GM12878 (cell line): ENCODE data around the gene TDP1. TPM values are rescaled to one million over a fixed set of nuclear protein-coding genes. Genes with fewer than 3 reads are reported as not detected.
A peak's percentile ranks its signal among the peaks of the same experiment; 100 is the strongest.

Experiments used
- ATAC-seq: fragments of 200-7000 bp; cut with Tn5 transposase; 3 replicates; pipeline ENCODE4 v1.9.1; 2020; ENCODE audit warnings: mild to moderate bottlenecking, moderate library complexity
- BruUV-seq: library from RNA; stranded (reverse); fragments of 400-500 nt; replicated peaks from 2 replicates; lab custom pipeline; 2021; lab: Mats Ljungman, UMichigan
- CTCF ChIA-PET: fragments of 300-600 bp; sonication (Branson Sonifier 250); formaldehyde crosslinking; extraction: SDS; loops from one replicate; lab custom pipeline; 2021; ENCODE audit warnings: inconsistent platforms; lab: Yijun Ruan, JAX
- POLR2A ChIA-PET: fragments of 350-600 bp; formaldehyde crosslinking; extraction: SDS; loops from one replicate; lab custom pipeline; 2021; ENCODE audit warnings: inconsistent platforms; lab: Charles Lee
- RAD21 ChIA-PET: fragments of 300-600 bp; sonication (Branson Sonifier 250); formaldehyde crosslinking; loops from one replicate; lab custom pipeline; 2023; ENCODE audit warnings: antibody characterized with exemption; ENCODE audit not compliant: unreplicated experiment; lab: Charles Lee
- SMC1A ChIA-PET: fragments of 300-600 bp; sonication (Branson Sonifier 250); formaldehyde crosslinking; loops from one replicate; lab custom pipeline; 2023; ENCODE audit not compliant: unreplicated experiment, uncharacterized antibody; lab: Charles Lee
- DNase-seq: peaks from one replicate; pipeline ENCODE4 v3.0.0-alpha.2; 2011; ENCODE audit warnings: low read depth, low spot score
- FAIRE-seq: peaks from 3 replicates; lab custom pipeline; 2011; peaks lifted over from hg19 to GRCh38; lab: Jason Lieb, UNC
- H2AFZ ChIP-seq: 2 replicates; pipeline ENCODE4 v1.6.0; 2011; ENCODE audit warnings: low read depth, low read length, control low read depth; ENCODE audit not compliant: control insufficient read depth
- H3K27ac ChIP-seq: 2 replicates; pipeline ENCODE4 v1.5.1; 2011; ENCODE audit warnings: control low read depth; ENCODE audit not compliant: control insufficient read depth, insufficient read depth
- H3K27me3 ChIP-seq, 2 experiments: replicated peaks in 1 of 2; 2 replicates each; pipeline versions ENCODE4 v1.6.0 to v1.6.1; 2011; ENCODE audit warnings: low read length in 1 of 2; ENCODE audit not compliant: control insufficient read depth in 2 of 2, insufficient read depth in 2 of 2
- H3K36me3 ChIP-seq, 2 experiments: 2 replicates each; pipeline ENCODE4 v1.5.1; 2011; ENCODE audit warnings: low read length in 1 of 2; ENCODE audit not compliant: control insufficient read depth in 2 of 2, insufficient read depth in 2 of 2
- H3K4me1 ChIP-seq: 2 replicates; pipeline ENCODE4 v1.6.1; 2011; ENCODE audit warnings: mild to moderate bottlenecking, low read length, moderate library complexity, mixed read lengths; ENCODE audit not compliant: control insufficient read depth, insufficient read depth
- H3K4me2 ChIP-seq: 2 replicates; pipeline ENCODE4 v1.6.0; 2011; ENCODE audit warnings: control low read depth; ENCODE audit not compliant: control insufficient read depth, insufficient read depth
- H3K4me3 ChIP-seq: fragments of 200-600 bp; sonication (generic); 2 replicates; pipeline ENCODE4 v1.5.1; 2016
- H3K79me2 ChIP-seq: 2 replicates; pipeline ENCODE4 v1.6.0; 2011; ENCODE audit warnings: low read length; ENCODE audit not compliant: control insufficient read depth, insufficient read depth
- H3K9ac ChIP-seq: 2 replicates; pipeline ENCODE4 v1.8.0; 2011; ENCODE audit warnings: low read length, control low read depth, mixed read lengths; ENCODE audit not compliant: control insufficient read depth, insufficient read depth
- H3K9me3 ChIP-seq: replicated peaks from 3 replicates; pipeline ENCODE4 v1.5.1; 2011; ENCODE audit warnings: mild to moderate bottlenecking, low read length; ENCODE audit not compliant: control insufficient read depth, insufficient read depth
- H4K20me1 ChIP-seq: 2 replicates; pipeline ENCODE4 v1.6.0; 2011; ENCODE audit not compliant: control insufficient read depth, insufficient read depth
- EZH2 ChIP-seq: IDR thresholded peaks from 2 replicates; pipeline ENCODE4 v1.6.1; 2012; ENCODE audit warnings: low read depth, mild to moderate bottlenecking, control low read depth, inconsistent platforms, low read length, borderline replicate concordance; ENCODE audit not compliant: control insufficient read depth
- SPI1 ChIP-seq: IDR thresholded peaks from 2 replicates; pipeline ENCODE4 v1.6.1; 2011; ENCODE audit warnings: low read depth, mild to moderate bottlenecking, low read length, moderate library complexity, borderline replicate concordance; ENCODE audit not compliant: insufficient read depth
- ZNF274 ChIP-seq: IDR thresholded peaks from one replicate; pipeline ENCODE4 v1.8.0; 2011; ENCODE audit not compliant: insufficient read length, insufficient read depth
- ZSCAN29 ChIP-seq: fragments of 450-650 bp; IDR thresholded peaks from 2 replicates; pipeline ENCODE4 v1.6.1; 2017; ENCODE audit warnings: mild to moderate bottlenecking, moderate library complexity
- WGBS: methylation state at CpG from one replicate; pipeline ENCODE4 v1.1.6; 2016; ENCODE audit warnings: low lambda C conversion rate; ENCODE audit not compliant: insufficient replicate concordance, insufficient coverage; ENCODE audit errors: missing lambda C conversion rate; 5-methylcytosine and 5-hydroxymethylcytosine counted together
- in situ Hi-C: fragments of 300-500 bp; cut with MboI; formaldehyde crosslinking; loops from 9 replicates; pipeline ENCODE4 v1.14.3; 2018; ENCODE audit warnings: mixed read lengths
- intact Hi-C: fragments of 100-400 bp; cut with micrococcal nuclease; formaldehyde crosslinking; loops from one replicate; pipeline ENCODE4 v1.14.2; 2022; ENCODE audit not compliant: unreplicated experiment
- polyA plus RNA-seq, 11 experiments: library from polyadenylated mRNA; depleted of rRNA in 4 of 11; unstranded in 6 of 11; stranded (reverse) in 5 of 11; fragments of >200 nt; fragmentation: Nextera tagmentation in 4 of 11; fragmentation: Illumina TruSeq in 1 of 11; extraction: Ambion mirVana in 4 of 11; extraction: Trizol in 1 of 11; gene quantifications; 1 replicate in 1 of 11; 2 replicates in 10 of 11; pipeline versions ENCODE4 v1.2.1 to v1.2.3, GENCODE V29; 2011 to 2016; ENCODE audit warnings: inconsistent platforms in 2 of 11, missing spikeins in 2 of 11, low read depth in 1 of 11
- total RNA-seq, 4 experiments: library from RNA; depleted of rRNA in 3 of 4; stranded (reverse); fragments of >200 nt in 3 of 4; fragmentation: Illumina TruSeq in 1 of 4; extraction: Trizol in 1 of 4; gene quantifications; 2 replicates each; pipeline versions ENCODE4 v1.2.1 to v1.2.3, GENCODE V29; 2013 to 2021
- TF ChIP-seq, protein P1 (sequence below): fragments of 450-650 bp; formaldehyde crosslinking; IDR thresholded peaks from 2 replicates; pipeline ENCODE4 v1.4.0; 2022; ENCODE audit warnings: mild to moderate bottlenecking, moderate library complexity

The TDP1 gene
- total and polyA plus RNA-seq, 10 of the 15 experiments (the other 5 are each of a cell fraction or from before 2014, with no cell fraction given), result 40.2 to 60.4 (median 54.1) TPM

DNA sequence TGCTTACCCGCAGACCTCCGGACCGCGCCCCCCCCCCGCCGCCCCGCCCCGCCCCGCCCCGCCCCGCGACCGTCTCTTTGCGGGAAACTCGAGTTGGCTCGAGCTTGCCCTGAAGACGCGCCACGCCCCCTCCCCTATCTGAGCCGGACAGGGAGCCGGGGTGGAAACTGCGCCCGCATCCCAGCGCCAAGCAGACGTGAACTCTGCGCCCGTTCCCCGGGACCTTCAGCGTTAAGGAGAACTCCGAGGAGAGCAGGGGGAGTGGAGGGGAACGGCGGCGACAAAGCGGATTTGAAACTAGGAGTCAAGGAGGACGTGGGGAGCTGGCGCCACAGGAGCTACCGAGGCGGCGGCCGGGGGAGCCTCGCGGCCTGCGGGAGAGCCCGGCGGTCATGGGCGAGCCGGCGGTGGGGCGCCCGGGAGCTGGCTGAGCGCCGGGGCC, 106.0 kb downstream of the TDP1 start, which contains the start of gene KCNK13:
KCNK13 (plus strand) TSS at position 310 of the 442 bp plus-strand sequence. CDS start 212 bp downstream, outside the sequence.
- POLR2A ChIA-PET, result no interaction called here
- no peak for DNase-seq
- FAIRE-seq, result no peak

More for the DNA sequence above, 106.0 kb downstream of the TDP1 start, which contains the start of gene KCNK13:
- H3K27ac ChIP-seq, result no peak within 1 kb of the TSS
- peak within 1 kb of the TSS; percentile 94 for H3K4me2 ChIP-seq
- CTCF ChIA-PET, result interaction anchor here (0.6 kb wide), 1 partner anchor 123 kb away, joined by 3 read pairs; no protein-coding TSS in a partner anchor
- under 1% methylated on average over 37 of the region's 52 CpGs for WGBS
- H4K20me1 ChIP-seq, result no peaks in the 10 kb centered on the region
- peak; percentile 13; the same call in 1 of the 2 replicates for TF ChIP-seq SPI1
- TF ChIP-seq EZH2, result 0 out of 2 replicates have a peak, but pooled peaks have one; percentile 36
- no peak for TF ChIP-seq ZNF274
- TF ChIP-seq ZSCAN29, result no peak
- TF ChIP-seq, protein P1, sequence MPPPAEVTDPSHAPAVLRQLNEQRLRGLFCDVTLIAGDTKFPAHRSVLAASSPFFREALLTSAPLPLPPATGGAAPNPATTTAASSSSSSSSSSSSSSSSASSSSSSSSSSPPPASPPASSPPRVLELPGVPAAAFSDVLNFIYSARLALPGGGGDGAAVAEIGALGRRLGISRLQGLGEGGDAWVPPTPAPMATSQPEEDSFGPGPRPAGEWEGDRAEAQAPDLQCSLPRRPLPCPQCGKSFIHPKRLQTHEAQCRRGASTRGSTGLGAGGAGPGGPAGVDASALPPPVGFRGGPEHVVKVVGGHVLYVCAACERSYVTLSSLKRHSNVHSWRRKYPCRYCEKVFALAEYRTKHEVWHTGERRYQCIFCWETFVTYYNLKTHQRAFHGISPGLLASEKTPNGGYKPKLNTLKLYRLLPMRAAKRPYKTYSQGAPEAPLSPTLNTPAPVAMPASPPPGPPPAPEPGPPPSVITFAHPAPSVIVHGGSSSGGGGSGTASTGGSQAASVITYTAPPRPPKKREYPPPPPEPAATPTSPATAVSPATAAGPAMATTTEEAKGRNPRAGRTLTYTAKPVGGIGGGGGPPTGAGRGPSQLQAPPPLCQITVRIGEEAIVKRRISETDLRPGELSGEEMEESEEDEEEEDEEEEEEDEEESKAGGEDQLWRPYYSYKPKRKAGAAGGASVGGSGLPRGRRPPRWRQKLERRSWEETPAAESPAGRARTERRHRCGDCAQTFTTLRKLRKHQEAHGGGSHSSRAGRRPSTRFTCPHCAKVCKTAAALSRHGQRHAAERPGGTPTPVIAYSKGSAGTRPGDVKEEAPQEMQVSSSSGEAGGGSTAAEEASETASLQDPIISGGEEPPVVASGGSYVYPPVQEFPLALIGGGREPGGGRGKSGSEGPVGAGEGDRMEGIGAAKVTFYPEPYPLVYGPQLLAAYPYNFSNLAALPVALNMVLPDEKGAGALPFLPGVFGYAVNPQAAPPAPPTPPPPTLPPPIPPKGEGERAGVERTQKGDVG, result no peak
- H3K4me3 ChIP-seq, result peak within 1 kb of the TSS; percentile 65
- intact Hi-C loops (loop anchor here (2.0 kb wide), 1 partner anchor 89 kb away; no protein-coding TSS in a partner anchor), in situ Hi-C loops (no loop called here)
- peaks cover 16% of the 10 kb centered on the region for H3K4me1 ChIP-seq
- H3K9me3 ChIP-seq, result peaks cover 3% of the 10 kb centered on the region; the same call in 2 of the 3 replicates
- SMC1A ChIA-PET, result interaction anchor here (1.3 kb wide), 1 partner anchor 174 kb away, joined by 3 read pairs; no protein-coding TSS in a partner anchor
- RAD21 ChIA-PET, result no interaction called here
- H3K79me2 ChIP-seq, result no peaks in the 10 kb centered on the region
- ATAC-seq, result peak; percentile 22
- H3K36me3 ChIP-seq, result no peaks in the 10 kb centered on the region
- BruUV-seq, result no TSS peak
- no peak within 1 kb of the TSS for H3K9ac ChIP-seq
- H3K27me3 ChIP-seq, result peaks cover 19 to 30% of the 10 kb centered on the region in 2 experiments
- H2AFZ ChIP-seq, result peak within 1 kb of the TSS; percentile 58
